OCI-LY7 (cell line): Measurements from ENCODE around the gene DUSP9.

Source experiments
- EZH2phosphoT487 ChIP-seq: fragments of 200-600 bp; sonication (generic); IDR thresholded peaks from 2 replicates; pipeline ENCODE4 v1.6.1; 2018; ENCODE audit warnings: low read depth, borderline replicate concordance, mild to moderate bottlenecking, mixed run types, antibody characterized with exemption, low read length, moderate library complexity, mixed read lengths
- TF ChIP-seq, protein P1 (sequence below): fragments of 200-600 bp; sonication (generic); conservative IDR thresholded peaks from 2 replicates; pipeline ENCODE4 v1.5.1; 2014; ENCODE audit warnings: mild to moderate bottlenecking, antibody characterized with exemption, low read length, moderate library complexity, mixed read lengths

- TF ChIP-seq, protein P1, sequence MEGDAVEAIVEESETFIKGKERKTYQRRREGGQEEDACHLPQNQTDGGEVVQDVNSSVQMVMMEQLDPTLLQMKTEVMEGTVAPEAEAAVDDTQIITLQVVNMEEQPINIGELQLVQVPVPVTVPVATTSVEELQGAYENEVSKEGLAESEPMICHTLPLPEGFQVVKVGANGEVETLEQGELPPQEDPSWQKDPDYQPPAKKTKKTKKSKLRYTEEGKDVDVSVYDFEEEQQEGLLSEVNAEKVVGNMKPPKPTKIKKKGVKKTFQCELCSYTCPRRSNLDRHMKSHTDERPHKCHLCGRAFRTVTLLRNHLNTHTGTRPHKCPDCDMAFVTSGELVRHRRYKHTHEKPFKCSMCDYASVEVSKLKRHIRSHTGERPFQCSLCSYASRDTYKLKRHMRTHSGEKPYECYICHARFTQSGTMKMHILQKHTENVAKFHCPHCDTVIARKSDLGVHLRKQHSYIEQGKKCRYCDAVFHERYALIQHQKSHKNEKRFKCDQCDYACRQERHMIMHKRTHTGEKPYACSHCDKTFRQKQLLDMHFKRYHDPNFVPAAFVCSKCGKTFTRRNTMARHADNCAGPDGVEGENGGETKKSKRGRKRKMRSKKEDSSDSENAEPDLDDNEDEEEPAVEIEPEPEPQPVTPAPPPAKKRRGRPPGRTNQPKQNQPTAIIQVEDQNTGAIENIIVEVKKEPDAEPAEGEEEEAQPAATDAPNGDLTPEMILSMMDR: no peak
- no peak for TF ChIP-seq EZH2phosphoT487
Observed at GRCh38 chrX:153690466-153690865, 43.5 kb downstream of the DUSP9 start.
